ENCODE results near the gene SNRNP25.

The SNRNP25 gene

DNA sequence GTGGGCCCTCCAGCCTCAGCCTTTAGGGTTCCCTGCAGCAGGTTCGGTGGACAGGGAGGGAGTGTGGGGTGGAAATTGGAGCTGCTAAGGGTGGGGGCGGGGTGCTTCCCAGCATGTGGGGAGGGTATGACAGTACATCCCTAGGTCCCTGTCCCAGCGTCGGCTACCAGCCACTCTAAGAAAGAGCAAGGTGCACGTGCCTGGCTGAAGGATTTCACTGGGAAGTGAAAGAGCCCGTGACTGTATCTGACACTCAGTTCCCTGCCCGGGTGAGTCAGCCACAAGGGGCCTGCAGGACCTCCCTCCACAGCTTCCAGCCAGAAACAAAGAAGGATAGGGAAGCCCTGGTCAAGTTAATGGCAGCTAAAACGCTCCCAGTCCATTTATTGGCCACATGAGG, 4.1 kb downstream of the SNRNP25 start:
- no peak for DNase-seq (ENCODE audit: extremely low read depth, low read depth)
- TF ChIP-seq, protein P1, sequence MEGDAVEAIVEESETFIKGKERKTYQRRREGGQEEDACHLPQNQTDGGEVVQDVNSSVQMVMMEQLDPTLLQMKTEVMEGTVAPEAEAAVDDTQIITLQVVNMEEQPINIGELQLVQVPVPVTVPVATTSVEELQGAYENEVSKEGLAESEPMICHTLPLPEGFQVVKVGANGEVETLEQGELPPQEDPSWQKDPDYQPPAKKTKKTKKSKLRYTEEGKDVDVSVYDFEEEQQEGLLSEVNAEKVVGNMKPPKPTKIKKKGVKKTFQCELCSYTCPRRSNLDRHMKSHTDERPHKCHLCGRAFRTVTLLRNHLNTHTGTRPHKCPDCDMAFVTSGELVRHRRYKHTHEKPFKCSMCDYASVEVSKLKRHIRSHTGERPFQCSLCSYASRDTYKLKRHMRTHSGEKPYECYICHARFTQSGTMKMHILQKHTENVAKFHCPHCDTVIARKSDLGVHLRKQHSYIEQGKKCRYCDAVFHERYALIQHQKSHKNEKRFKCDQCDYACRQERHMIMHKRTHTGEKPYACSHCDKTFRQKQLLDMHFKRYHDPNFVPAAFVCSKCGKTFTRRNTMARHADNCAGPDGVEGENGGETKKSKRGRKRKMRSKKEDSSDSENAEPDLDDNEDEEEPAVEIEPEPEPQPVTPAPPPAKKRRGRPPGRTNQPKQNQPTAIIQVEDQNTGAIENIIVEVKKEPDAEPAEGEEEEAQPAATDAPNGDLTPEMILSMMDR (IDR thresholded peaks at IDR 0.05; ENCODE audit: low read depth, low read length, missing control alignments) = no peak
- H3K4me3 ChIP-seq (replicated peaks; ENCODE audit: low read depth, low read length) = no peak overlapping the region

DNA sequence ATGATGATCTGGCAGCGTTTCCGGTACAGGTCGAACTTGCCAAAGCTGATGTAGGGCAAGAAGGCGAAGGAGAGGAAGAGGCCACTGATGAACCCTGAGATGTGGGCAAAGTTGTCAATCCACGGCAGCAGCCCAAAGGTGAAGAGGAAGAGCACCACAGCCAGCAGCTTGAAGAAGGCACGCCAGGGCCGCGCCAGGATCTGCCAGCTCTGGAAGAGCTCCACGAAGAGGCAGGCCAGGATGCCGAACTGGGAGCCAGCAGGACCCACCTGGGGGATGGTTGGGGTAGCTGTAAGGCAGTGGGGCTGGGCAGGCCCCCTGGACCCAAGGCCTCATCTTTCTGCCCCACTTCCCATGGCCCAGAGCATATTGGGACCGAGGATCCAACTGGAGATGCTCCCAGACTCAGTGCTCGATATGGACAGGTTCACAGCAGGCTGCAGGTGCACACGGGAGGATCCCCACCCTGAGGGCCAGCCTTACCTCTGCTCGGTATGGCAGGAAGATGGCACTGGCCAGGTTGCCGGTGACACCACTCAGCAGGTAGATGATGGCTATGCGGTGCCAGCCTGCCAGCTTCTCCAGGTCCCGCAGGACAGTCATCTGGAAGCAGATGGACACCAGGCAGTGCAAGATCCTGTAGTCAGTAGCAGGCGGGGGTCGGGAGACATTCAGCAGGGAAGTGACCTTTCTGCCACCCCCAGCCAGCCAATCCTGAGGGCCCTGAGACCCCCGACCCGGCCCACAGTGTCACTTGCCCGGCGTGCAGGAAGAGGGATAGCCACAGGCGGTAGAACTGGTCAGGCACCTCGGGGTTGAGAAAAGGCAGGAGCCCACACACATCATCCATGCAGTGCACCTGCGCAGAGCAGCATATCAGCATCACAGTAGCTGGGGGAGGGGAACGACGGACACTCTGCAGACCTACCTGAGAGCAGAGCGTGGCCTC, 5.1 kb downstream of the SNRNP25 start:
- TF ChIP-seq, protein P1 (IDR thresholded peaks at IDR 0.05; ENCODE audit: low read depth, low read length, missing control alignments) = no peak
- no peak overlapping the region for H3K4me3 ChIP-seq (replicated peaks; ENCODE audit: low read depth, low read length)
- DNase-seq (ENCODE audit: extremely low read depth, low read depth) = no peak

DNA sequence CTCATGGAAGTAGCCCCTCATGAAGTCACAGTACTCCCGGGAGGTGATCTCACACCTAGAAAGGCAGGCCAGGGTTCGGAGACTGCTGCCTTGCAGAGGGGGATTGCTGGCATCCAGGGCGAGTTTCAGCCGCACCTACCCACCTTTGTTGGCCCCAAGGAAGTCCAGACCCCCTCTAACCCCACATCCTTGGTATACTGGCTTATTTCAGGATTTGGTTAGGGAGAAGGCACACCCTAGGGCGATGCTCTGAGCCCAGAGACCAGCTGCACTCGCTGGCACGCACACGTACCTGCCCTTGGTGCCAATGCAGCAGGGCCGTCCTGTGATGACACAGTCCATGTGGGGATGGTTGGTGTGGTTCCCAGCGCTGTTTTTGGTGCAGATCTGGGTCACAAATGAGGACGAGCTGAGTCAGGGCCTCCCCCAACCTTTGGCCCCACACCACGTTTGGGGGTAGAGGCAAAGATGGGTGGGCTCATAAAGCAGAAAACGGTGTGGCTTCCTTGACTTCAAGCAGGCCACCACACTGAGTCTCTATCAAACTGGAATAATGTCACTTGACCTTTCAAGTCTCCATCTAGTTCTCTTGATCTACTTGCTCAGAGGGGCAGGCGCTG, 5.9 kb downstream of the SNRNP25 start:
- TF ChIP-seq, protein P1 (IDR thresholded peaks at IDR 0.05; ENCODE audit: low read depth, low read length, missing control alignments) = no peak
- H3K4me3 ChIP-seq (replicated peaks; ENCODE audit: low read depth, low read length) = no peak overlapping the region
- no peak for DNase-seq (ENCODE audit: extremely low read depth, low read depth)

DNA sequence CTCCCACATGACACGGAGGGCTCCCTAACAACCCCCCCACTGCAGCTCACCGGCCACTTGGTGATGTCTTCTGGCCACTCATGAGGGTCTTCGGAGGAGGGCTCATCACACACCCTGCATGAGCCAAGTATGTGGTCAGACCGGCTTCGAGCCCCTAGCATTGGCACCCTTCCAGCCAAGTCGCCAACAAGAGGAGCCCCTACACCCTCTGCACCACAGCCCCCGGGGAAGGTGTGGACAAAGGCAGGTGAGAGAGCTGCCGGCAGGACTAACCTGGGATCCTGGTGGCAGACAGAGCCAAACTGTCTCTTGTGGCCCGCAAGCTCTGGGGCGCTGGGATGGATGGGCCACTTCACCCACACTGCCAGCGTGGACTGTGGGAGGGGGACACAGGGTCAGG, 6.5 kb downstream of the SNRNP25 start:
- TF ChIP-seq, protein P1 (IDR thresholded peaks at IDR 0.05; ENCODE audit: low read depth, low read length, missing control alignments) = no peak
- no peak for DNase-seq (ENCODE audit: extremely low read depth, low read depth)

DNA sequence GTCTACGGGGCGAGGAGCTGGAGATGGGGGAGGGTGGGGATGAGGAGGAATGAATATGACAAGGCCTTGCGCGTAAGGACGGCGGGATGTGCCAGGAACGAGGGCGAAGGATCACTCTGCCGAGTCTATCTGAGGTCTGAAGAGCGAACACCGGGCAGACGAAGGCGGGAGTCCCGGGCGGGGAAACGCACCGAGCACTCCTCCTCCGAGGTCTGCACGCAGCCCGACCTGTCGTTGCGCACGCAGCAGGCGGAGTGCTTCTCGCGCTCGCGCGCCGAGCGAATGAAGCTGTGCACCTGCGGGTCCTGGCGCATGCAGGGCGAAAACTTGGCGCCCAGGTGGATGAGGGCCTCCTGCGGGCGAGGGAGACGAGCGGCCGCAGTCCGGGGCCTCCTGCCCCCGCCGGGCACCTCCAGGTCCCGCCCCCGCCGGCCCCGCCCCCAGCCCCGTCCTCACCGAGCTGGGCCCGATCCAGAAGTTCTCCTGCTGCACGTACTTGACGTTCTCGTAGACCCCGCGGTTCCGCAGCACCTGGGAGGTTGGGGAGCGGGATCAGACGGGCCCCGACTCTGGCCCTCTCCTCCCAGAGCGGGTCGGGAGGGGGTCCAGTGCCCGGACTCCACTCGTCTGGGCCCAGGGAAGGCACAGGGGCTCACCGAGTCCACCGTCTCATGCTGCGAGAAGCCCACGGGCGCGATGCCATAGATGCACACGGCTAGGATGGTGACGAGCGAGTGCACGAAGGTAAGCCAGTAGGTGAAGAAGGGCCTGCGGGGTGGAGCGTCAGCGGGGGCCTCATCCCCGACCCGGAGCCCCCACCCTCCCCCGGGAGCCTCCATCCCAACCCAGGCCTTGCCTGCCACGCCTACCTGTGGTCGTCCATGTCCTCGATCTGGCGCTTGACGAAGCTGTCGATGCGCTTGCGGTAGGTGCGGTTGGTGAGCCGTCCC, 7.6 kb downstream of the SNRNP25 start:
- no peak overlapping the region for H3K4me3 ChIP-seq (replicated peaks; ENCODE audit: low read depth, low read length)
- TF ChIP-seq, protein P1 (IDR thresholded peaks at IDR 0.05; ENCODE audit: low read depth, low read length, missing control alignments) = no peak
- DNase-seq (ENCODE audit: extremely low read depth, low read depth) = no peak

More for the DNA sequence above, 6.5 kb downstream of the SNRNP25 start:
- H3K4me3 ChIP-seq (replicated peaks; ENCODE audit: low read depth, low read length) = no peak overlapping the region

DNA sequence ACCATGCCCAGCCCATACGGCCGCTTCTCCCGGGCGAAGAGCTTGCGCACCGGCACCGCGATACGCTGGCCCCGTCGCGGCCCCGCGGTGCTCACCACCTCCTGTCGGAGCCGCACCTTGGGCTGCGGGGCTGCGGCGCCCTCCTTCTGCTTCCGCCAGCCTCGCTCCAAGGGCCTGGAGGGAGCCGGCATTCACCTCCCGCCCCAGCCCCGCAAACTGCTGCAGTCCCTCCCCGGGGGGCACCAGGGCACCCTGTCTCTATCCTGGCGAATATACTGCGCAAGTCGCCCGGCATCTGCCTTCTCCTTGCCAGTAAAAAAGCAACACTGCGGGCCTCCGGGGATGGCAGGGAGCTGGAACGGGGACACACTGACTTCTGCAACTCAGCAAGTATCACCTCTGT, 8.3 kb downstream of the SNRNP25 start:
- no peak overlapping the region for H3K4me3 ChIP-seq (replicated peaks; ENCODE audit: low read depth, low read length)
- TF ChIP-seq, protein P1 (IDR thresholded peaks at IDR 0.05; ENCODE audit: low read depth, low read length, missing control alignments) = no peak
- DNase-seq (ENCODE audit: extremely low read depth, low read depth) = no peak
